DND-41 (cell line): Measurements from ENCODE around the gene RHBDF2.

Experiments
- ATAC-seq: fragments of 200-7000 bp; cut with Tn5 transposase; 3 replicates; pipeline ENCODE4 v1.9.1; 2021; ENCODE audit warnings: low read depth; ENCODE audit not compliant: insufficient read depth
- DNase-seq: peaks from one replicate; pipeline ENCODE4 v3.0.0-alpha.2; 2020
- H2AFZ ChIP-seq: 2 replicates; pipeline ENCODE4 v1.6.0; 2012; ENCODE audit warnings: low read depth, low read length
- H3K27ac ChIP-seq: 2 replicates; pipeline ENCODE4 v1.5.1; 2012; ENCODE audit warnings: low read length, inconsistent platforms
- H3K27me3 ChIP-seq: fragments of 200-600 bp; sonication (generic); 2 replicates; pipeline ENCODE4 v1.6.0; 2012; ENCODE audit warnings: low read length, mild to moderate bottlenecking, inconsistent platforms; ENCODE audit not compliant: insufficient read depth, poor library complexity
- H3K36me3 ChIP-seq: 2 replicates; pipeline ENCODE4 v1.5.1; 2012; ENCODE audit warnings: low read length, inconsistent platforms; ENCODE audit not compliant: insufficient read depth
- H3K4me1 ChIP-seq: 2 replicates; pipeline ENCODE4 v1.5.1; 2012; ENCODE audit warnings: mild to moderate bottlenecking, low read length; ENCODE audit not compliant: insufficient read depth
- H3K4me2 ChIP-seq: 2 replicates; pipeline ENCODE4 v1.6.0; 2012; ENCODE audit warnings: mild to moderate bottlenecking, moderate library complexity, low read length, inconsistent platforms; ENCODE audit not compliant: insufficient read depth
- H3K4me3 ChIP-seq, 2 experiments: fragments of 200-600 bp in 1 of 2; shearing (Covaris generic) in 1 of 2; 2 replicates each; pipeline ENCODE4 v1.5.1; 2012 to 2016; ENCODE audit warnings: inconsistent platforms in 2 of 2, low read length in 2 of 2, mild to moderate bottlenecking in 2 of 2, low read depth in 1 of 2, moderate library complexity in 1 of 2
- H3K79me2 ChIP-seq: 2 replicates; pipeline ENCODE4 v1.6.0; 2012; ENCODE audit warnings: low read length, inconsistent platforms; ENCODE audit not compliant: insufficient read depth
- H3K9ac ChIP-seq: 2 replicates; pipeline ENCODE4 v1.6.0; 2012; ENCODE audit warnings: low read depth, mild to moderate bottlenecking, inconsistent platforms, low read length, moderate library complexity
- H3K9me3 ChIP-seq: 2 replicates; pipeline ENCODE4 v1.5.1; 2012; ENCODE audit warnings: low read length, moderate library complexity, mild to moderate bottlenecking, inconsistent platforms; ENCODE audit not compliant: insufficient read depth, severe bottlenecking
- H4K20me1 ChIP-seq: 2 replicates; pipeline ENCODE4 v1.6.0; 2012; ENCODE audit warnings: low read length; ENCODE audit not compliant: insufficient read depth
- CTCF ChIP-seq: IDR thresholded peaks from 2 replicates; pipeline ENCODE4 v1.5.1; 2012; ENCODE audit warnings: borderline replicate concordance, low read length, moderate library complexity, mild to moderate bottlenecking; ENCODE audit not compliant: poor library complexity, severe bottlenecking; ENCODE audit errors: extremely low read depth
- EZH2 ChIP-seq: IDR thresholded peaks from 3 replicates; pipeline ENCODE4 v1.6.1; 2012; ENCODE audit warnings: borderline replicate concordance, low read depth, mild to moderate bottlenecking, moderate library complexity, low read length, inconsistent platforms; ENCODE audit not compliant: severe bottlenecking

The RHBDF2 gene

GRCh38 chr17:76426853-76427252, 74.4 kb downstream of the RHBDF2 start:
- Histone ChIP-seq H3K4me1 (no peaks in the 10 kb centered on the region), H3K4me2 (no peak overlapping the region), H3K9ac (no peak overlapping the region), H3K4me3 (no peak overlapping the region), H4K20me1 (peaks cover 28% of the 10 kb centered on the region), H3K27ac (no peak overlapping the region), H3K79me2 (peaks cover 63% of the 10 kb centered on the region), H3K9me3 (no peaks in the 10 kb centered on the region), H3K27me3 (no peaks in the 10 kb centered on the region), H3K36me3 (peaks cover 3% of the 10 kb centered on the region; the same call in 1 of the 2 replicates), H2AFZ (no peak overlapping the region)
- DNase-seq, result no peak
- ATAC-seq, result no peak
- TF ChIP-seq CTCF (no peak), EZH2 (no peak)

GRCh38 chr17:76422860-76423259, 78.4 kb downstream of the RHBDF2 start:
- Histone ChIP-seq H3K4me1 (no peaks in the 10 kb centered on the region), H3K9me3 (no peaks in the 10 kb centered on the region), H3K79me2 (peaks cover 62% of the 10 kb centered on the region), H2AFZ (no peak overlapping the region), H4K20me1 (peaks cover 40% of the 10 kb centered on the region), H3K9ac (no peak overlapping the region), H3K27ac (no peak overlapping the region), H3K36me3 (peaks cover 3% of the 10 kb centered on the region), H3K27me3 (no peaks in the 10 kb centered on the region), H3K4me3 (no peak overlapping the region), H3K4me2 (no peak overlapping the region)
- no peak for TF ChIP-seq EZH2
- TF ChIP-seq CTCF, result no peak
- no peak for ATAC-seq
- no peak for DNase-seq

GRCh38 chr17:76422406-76422805, 78.8 kb downstream of the RHBDF2 start:
- Histone ChIP-seq H3K4me1 (no peaks in the 10 kb centered on the region), H3K36me3 (peaks cover 7% of the 10 kb centered on the region), H4K20me1 (peaks cover 45% of the 10 kb centered on the region), H3K4me3 (no peak overlapping the region), H3K27ac (no peak overlapping the region), H3K9ac (no peak overlapping the region), H3K9me3 (no peaks in the 10 kb centered on the region), H2AFZ (no peak overlapping the region), H3K27me3 (no peaks in the 10 kb centered on the region), H3K79me2 (peaks cover 62% of the 10 kb centered on the region), H3K4me2 (no peak overlapping the region)
- ATAC-seq, result no peak
- no peak for DNase-seq
- no peak for TF ChIP-seq EZH2
- TF ChIP-seq CTCF, result no peak

- Histone ChIP-seq H3K27me3 (no peaks in the 10 kb centered on the region), H3K9ac (no peak overlapping the region), H2AFZ (no peak overlapping the region), H3K79me2 (peaks cover 65% of the 10 kb centered on the region), H3K36me3 (peaks cover 12% of the 10 kb centered on the region), H3K4me2 (no peak overlapping the region), H3K27ac (no peak overlapping the region), H4K20me1 (peaks cover 57% of the 10 kb centered on the region), H3K4me1 (no peaks in the 10 kb centered on the region), H3K9me3 (no peaks in the 10 kb centered on the region), H3K4me3 (no peak overlapping the region)
- DNase-seq, result no peak
- ATAC-seq, result no peak
- TF ChIP-seq EZH2, result no peak
- TF ChIP-seq CTCF, result no peak
These were observed 80.2 kb downstream of the RHBDF2 start for GRCh38 chr17:76421044-76421407.
